ENCODE results near the gene STOM. TPM values are rescaled to one million over a fixed set of nuclear protein-coding genes. Genes with fewer than 3 reads are reported as not detected.

STOM gene
- total and polyA plus RNA-seq, 2 of the 8 experiments (the other 6 are each of a cell fraction or from before 2014, with no cell fraction given): 25.2 to 60.4 TPM

- no peak for TF ChIP-seq CHD7 (IDR thresholded peaks at IDR 0.05; ENCODE audit: insufficient replicate concordance, low read length)
- TF ChIP-seq SAP30 (IDR thresholded peaks at IDR 0.05; ENCODE audit: insufficient read depth, insufficient replicate concordance, low read length): no peak
- no peak for TF ChIP-seq TAF1 (IDR thresholded peaks at IDR 0.05; ENCODE audit: low read depth, low read length)
- no peak for TF ChIP-seq NRF1 (IDR thresholded peaks at IDR 0.05; ENCODE audit: low read depth, low read length)
- TF ChIP-seq ATF3 (IDR thresholded peaks at IDR 0.05; ENCODE audit: insufficient read depth, low read depth, low read length): no peak
Observed at GRCh38 chr9:121312169-121312568, 57.9 kb downstream of the STOM start (continued).
